Stimulated activated CD8-positive, alpha-beta memory T cell treated with anti-CD3 and anti-CD28 coated beads, Interleukin-2, amount 100 ng/mL, for 1 hour (primary cell): ENCODE data around the gene HPN.
"Not testable (repeated sequence)": the region's sequence is repeated elsewhere in the genome, so short reads cannot be mapped to it uniquely, and the experiment has no call there.

Experiments
- DNase-seq, 2 donors: peaks; one replicate each; pipeline ENCODE4 v3.0.0-alpha.2; 2020; ENCODE audit warnings: low read depth in 2 of 2

Gene HPN

GRCh38 chr19:35041548-35042055, at the start of gene HPN:
Gene HPN, plus strand, starts transcription at chr19:35041721. Its CDS starts 786 bp downstream, at chr19:35042507.
- no peak for DNase-seq

GRCh38 chr19:34992582-34992981, 48.9 kb upstream of the HPN start:
- DNase-seq: not testable (repeated sequence)

GRCh38 chr19:34994286-34994642, 47.3 kb upstream of the HPN start:
- no peak for DNase-seq

- no peak for DNase-seq
Observed at GRCh38 chr19:34994643-34995541, 46.6 kb upstream of the HPN start.

- no peak for DNase-seq
Observed at GRCh38 chr19:34995551-34995950, 46.0 kb upstream of the HPN start.

- DNase-seq: no peak
Observed at GRCh38 chr19:34997071-34997617, 44.4 kb upstream of the HPN start.

GRCh38 chr19:34998224-34998623, 43.3 kb upstream of the HPN start:
- not testable (repeated sequence) for DNase-seq

- DNase-seq: no peak
Observed at GRCh38 chr19:34998777-34999497, 42.6 kb upstream of the HPN start.

- DNase-seq: peak in 1 of 2 donors; percentile 60
Observed at GRCh38 chr19:34999498-35000337, 41.8 kb upstream of the HPN start, which contains the start of gene GRAMD1A. Gene GRAMD1A, plus strand, starts transcription at chr19:35000323. Its CDS starts 156 bp downstream, at chr19:35000479.

- DNase-seq: no peak
Observed at GRCh38 chr19:35000338-35000646, 41.2 kb upstream of the HPN start.

GRCh38 chr19:35000647-35001501, 40.6 kb upstream of the HPN start:
- peak in 1 of 2 donors; percentile 19 for DNase-seq

- DNase-seq: no peak
Observed at GRCh38 chr19:35002037-35002535, 39.4 kb upstream of the HPN start.

GRCh38 chr19:35004517-35005255, 36.8 kb upstream of the HPN start:
- DNase-seq: no peak

- no peak for DNase-seq
Observed at GRCh38 chr19:35005256-35005977, 36.1 kb upstream of the HPN start.

- DNase-seq: not testable (repeated sequence)
Observed at GRCh38 chr19:35006007-35006341, 35.5 kb upstream of the HPN start.

GRCh38 chr19:35006342-35006998, 35.1 kb upstream of the HPN start:
- no peak for DNase-seq

- DNase-seq: no peak
Observed at GRCh38 chr19:35006999-35007365, 34.5 kb upstream of the HPN start.

- not testable (repeated sequence) for DNase-seq
Observed at GRCh38 chr19:35007427-35007826, 34.1 kb upstream of the HPN start.

- DNase-seq: no peak
Observed at GRCh38 chr19:35008891-35009341, 32.6 kb upstream of the HPN start.
